Central memory CD8-positive, alpha-beta T cell (primary cell): ENCODE data around the gene HOXC10.

Experiments
- ATAC-seq: fragments of 150-1000 bp; cut with Tn5 transposase; replicated peaks from 2 replicates; pipeline ENCODE4 v1.10.0; 2022; ENCODE audit warnings: mild to moderate bottlenecking, moderate FRiP score, moderate number of reproducible peaks; ENCODE audit not compliant: poor library complexity, severe bottlenecking; ENCODE audit errors: extremely low read depth
- DNase-seq, 2 donors: peaks; one replicate each; pipeline ENCODE4 v3.0.0; 2021; ENCODE audit warnings: low spot score in 2 of 2
- H3K27ac Mint-ChIP-seq: one replicate; pipeline ENCODE4 v1.8.0; 2022; ENCODE audit warnings: low read depth, mild to moderate bottlenecking, moderate library complexity, mixed read lengths
- H3K27me3 Mint-ChIP-seq: one replicate; pipeline ENCODE4 v1.8.0; 2022; ENCODE audit warnings: mixed read lengths
- H3K36me3 Mint-ChIP-seq: one replicate; pipeline ENCODE4 v1.8.0; 2022; ENCODE audit warnings: mild to moderate bottlenecking, moderate library complexity, mixed read lengths; ENCODE audit not compliant: insufficient read depth
- H3K4me1 Mint-ChIP-seq: one replicate; pipeline ENCODE4 v1.8.0; 2022; ENCODE audit warnings: mixed read lengths
- H3K4me3 Mint-ChIP-seq: one replicate; pipeline ENCODE4 v1.8.0; 2022; ENCODE audit warnings: mild to moderate bottlenecking, moderate library complexity, mixed read lengths
- H3K9me3 Mint-ChIP-seq: one replicate; pipeline ENCODE4 v1.8.0; 2022; ENCODE audit warnings: mixed read lengths

HOXC10 gene

DNA sequence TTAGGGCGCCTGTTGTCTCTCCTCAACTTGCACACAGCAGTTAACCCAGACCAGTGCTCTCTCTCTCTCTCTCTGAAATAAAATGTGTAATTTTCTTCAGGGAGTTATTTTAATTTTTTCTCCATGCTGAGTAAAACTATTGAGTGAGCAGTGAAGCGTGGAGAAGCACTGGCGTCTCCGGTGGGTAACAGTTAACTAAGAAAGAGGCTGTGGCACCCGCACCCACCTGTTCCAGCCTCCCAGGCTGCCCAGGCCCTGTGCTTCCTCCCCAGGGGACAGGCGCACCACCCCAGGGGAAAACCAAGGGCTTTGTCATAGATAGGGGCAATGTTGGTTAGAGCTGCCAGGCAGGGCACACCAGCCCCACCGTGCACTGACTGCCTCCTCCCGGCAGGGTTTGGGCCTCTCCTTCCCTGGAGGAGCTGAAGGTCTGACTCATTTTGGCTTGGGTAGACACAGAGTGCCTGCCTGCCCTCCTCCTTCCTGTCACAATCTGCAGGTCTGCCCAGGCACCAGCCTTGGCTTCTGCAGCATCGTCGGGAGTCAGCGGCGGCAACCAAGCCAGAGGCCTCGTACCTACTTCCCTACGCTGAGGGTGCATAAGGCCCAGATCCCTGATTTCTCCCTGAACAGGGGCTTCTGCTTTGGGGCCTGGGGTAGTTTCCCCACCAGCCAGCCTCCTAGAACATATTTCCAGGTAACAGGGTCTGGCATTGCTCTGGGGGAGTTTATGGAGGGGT lies 51.8 kb downstream of the HOXC10 start:
- Mint-ChIP-seq H3K9me3 (no peaks in the 10 kb centered on the region), H3K4me3 (no peak overlapping the region), H3K36me3 (no peaks in the 10 kb centered on the region), H3K27ac (no peak overlapping the region), H3K4me1 (peaks cover 21% of the 10 kb centered on the region), H3K27me3 (peaks cover 95% of the 10 kb centered on the region)
- no peak for ATAC-seq
- no peak for DNase-seq

DNA sequence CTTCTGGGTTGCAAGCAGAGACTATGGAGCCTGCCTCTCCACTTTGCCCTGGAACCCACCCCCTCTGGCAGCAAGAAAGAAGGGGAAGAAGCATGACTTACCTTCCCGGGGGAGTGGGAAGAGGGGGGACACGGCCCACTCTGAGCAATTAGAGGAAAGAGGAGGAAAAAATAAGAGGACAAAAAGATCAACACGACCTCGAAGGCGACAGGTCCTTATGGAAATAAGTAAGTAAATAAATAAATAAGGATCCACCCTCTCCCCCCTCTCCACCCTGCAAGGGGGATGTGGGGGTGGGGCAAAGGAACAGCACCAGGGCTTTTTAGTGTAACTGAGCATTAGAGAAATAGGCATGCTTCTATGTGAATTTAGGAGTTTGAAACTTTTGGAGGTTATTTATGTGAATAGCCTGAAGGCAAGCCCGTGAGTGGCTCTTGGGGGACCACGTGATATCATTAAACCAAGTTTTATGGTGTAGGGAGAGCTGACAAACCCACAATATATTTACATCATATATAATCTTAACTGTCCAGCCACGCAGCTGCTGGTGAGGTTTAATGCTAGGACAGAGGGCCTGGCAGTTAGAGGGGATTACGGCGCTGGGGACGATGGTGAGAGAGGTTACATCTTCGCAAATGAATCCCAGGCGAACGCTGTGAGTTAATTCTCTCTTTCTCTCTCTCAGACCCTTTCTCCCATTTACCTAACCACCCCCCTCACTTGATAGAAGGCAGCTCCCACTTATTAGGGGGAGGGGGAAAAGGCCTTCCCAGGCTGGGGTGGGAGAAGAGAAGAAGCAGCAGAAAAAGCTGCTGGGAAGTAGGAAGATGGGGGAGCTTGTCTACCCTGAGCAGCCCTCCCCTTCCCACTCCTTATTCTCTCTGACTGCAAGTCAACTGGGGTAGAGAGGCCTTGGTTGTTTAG lies 52.7 kb downstream of the HOXC10 start:
- Mint-ChIP-seq H3K4me3 (no peak overlapping the region), H3K4me1 (peaks cover 21% of the 10 kb centered on the region), H3K36me3 (no peaks in the 10 kb centered on the region), H3K27ac (no peak overlapping the region), H3K27me3 (peaks cover 95% of the 10 kb centered on the region), H3K9me3 (no peaks in the 10 kb centered on the region)
- ATAC-seq (no peak), DNase-seq (no peak)

DNA sequence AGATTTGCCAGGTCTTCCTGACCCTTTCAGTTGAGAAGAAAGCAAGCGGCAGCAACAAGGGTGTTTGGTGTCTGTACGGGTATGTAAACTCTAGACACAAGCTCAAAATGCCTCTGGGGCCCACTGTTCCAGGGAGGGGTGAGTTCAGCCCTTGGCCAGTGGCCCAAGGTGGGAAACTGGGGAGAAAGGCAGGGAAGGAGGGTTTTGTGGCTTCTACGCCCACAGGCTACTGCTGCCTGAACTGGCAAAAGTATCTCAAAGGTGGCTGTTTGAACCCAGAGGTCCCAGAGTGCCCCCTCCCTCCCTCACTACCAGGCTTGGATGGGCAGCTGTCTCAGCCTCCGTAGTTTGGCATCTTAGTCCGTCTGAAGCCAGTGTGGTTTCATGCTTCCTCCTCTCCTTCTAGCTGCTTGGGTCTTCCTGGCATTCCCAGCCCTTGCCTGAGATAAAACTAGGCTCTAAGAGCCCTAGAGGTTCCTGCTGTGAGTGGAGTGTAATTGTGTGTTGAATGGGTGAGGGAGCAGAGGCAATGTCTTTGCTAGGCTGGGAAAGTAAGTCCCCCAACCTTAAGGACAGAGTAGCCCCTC lies 53.4 kb downstream of the HOXC10 start:
- Mint-ChIP-seq H3K27ac (no peak overlapping the region), H3K9me3 (no peaks in the 10 kb centered on the region), H3K36me3 (no peaks in the 10 kb centered on the region), H3K4me1 (peaks cover 14% of the 10 kb centered on the region), H3K4me3 (no peak overlapping the region), H3K27me3 (peaks cover 95% of the 10 kb centered on the region)
- ATAC-seq: no peak
- DNase-seq: no peak

GRCh38 chr12:54038871-54039414 lies 54.0 kb downstream of the HOXC10 start:
- H3K27me3 Mint-ChIP-seq: peaks cover 95% of the 10 kb centered on the region
- H3K9me3 Mint-ChIP-seq: no peaks in the 10 kb centered on the region
- peaks cover 3% of the 10 kb centered on the region for H3K36me3 Mint-ChIP-seq
- no peak overlapping the region for H3K27ac Mint-ChIP-seq
- peaks cover 15% of the 10 kb centered on the region for H3K4me1 Mint-ChIP-seq
- no peak for DNase-seq
- H3K4me3 Mint-ChIP-seq: no peak overlapping the region
- no peak for ATAC-seq

GRCh38 chr12:54039417-54040147 lies 54.6 kb downstream of the HOXC10 start:
- no peak overlapping the region for H3K4me3 Mint-ChIP-seq
- no peaks in the 10 kb centered on the region for H3K9me3 Mint-ChIP-seq
- H3K27me3 Mint-ChIP-seq: peaks cover 99% of the 10 kb centered on the region
- ATAC-seq: no peak
- H3K27ac Mint-ChIP-seq: no peak overlapping the region
- H3K4me1 Mint-ChIP-seq: peaks cover 17% of the 10 kb centered on the region
- DNase-seq: no peak
- peaks cover 3% of the 10 kb centered on the region for H3K36me3 Mint-ChIP-seq
